K562 (cell line): Measurements from ENCODE around the gene ACP5. TPM values are rescaled to one million over a fixed set of nuclear protein-coding genes. Genes with fewer than 3 reads are reported as not detected.
A peak's percentile ranks its signal among the peaks of the same experiment; 100 is the strongest.

Experiments used
- ATAC-seq: fragments of 200-7000 bp; cut with Tn5 transposase; 3 replicates; pipeline ENCODE4 v1.9.1; 2020; ENCODE audit warnings: moderate library complexity
- BruUV-seq: library from RNA; stranded (reverse); fragments of 400-500 nt; replicated peaks from 2 replicates; lab custom pipeline; 2021; lab: Mats Ljungman, UMichigan
- CTCF ChIA-PET: fragments of 300-600 bp; formaldehyde crosslinking; extraction: SDS; loops from one replicate; lab custom pipeline; 2021; ENCODE audit warnings: low intra/inter-chr PET ratio; lab: Yijun Ruan, JAX
- POLR2A ChIA-PET: fragments of 300-600, 350-650 bp; sonication (Branson Sonifier 250); formaldehyde crosslinking; extraction: SDS; loops from one replicate; lab custom pipeline; 2021; ENCODE audit warnings: antibody characterized with exemption, inconsistent platforms; lab: Yijun Ruan, JAX
- DNase-seq, 4 experiments: peaks; one replicate each; pipeline versions ENCODE4 v3.0.0 to v3.0.0-alpha.2; 2011 to 2018; ENCODE audit warnings: low spot score in 3 of 4, mixed read lengths in 3 of 4; ENCODE audit errors: extremely low read depth in 1 of 4
- FAIRE-seq: peaks from 2 replicates; lab custom pipeline; 2011; peaks lifted over from hg19 to GRCh38; lab: Jason Lieb, UNC
- H2AFZ ChIP-seq: 2 replicates; pipeline ENCODE4 v1.6.0; 2011; ENCODE audit warnings: low read depth, low read length, control low read depth, inconsistent platforms
- H3K27ac ChIP-seq: fragments of 200-600 bp; 3 replicates; pipeline ENCODE4 v1.8.0; 2011; ENCODE audit warnings: low read depth, mild to moderate bottlenecking, control low read depth, inconsistent platforms, low read length, moderate library complexity, mixed read lengths; ENCODE audit errors: extremely low read depth
- H3K27me3 ChIP-seq, 2 experiments: fragments of 300-600 bp in 1 of 2; 2 replicates in 1 of 2; 3 replicates in 1 of 2; pipeline versions ENCODE4 v1.6.0 to v1.8.0; 2011; ENCODE audit warnings: inconsistent platforms in 2 of 2, low read length in 2 of 2, mild to moderate bottlenecking in 1 of 2, mixed read lengths in 1 of 2, moderate library complexity in 1 of 2; ENCODE audit not compliant: control insufficient read depth in 2 of 2, insufficient read depth in 2 of 2
- H3K36me3 ChIP-seq: fragments of 300-600 bp; 3 replicates; pipeline ENCODE4 v1.8.0; 2011; ENCODE audit warnings: mild to moderate bottlenecking, low read length, inconsistent platforms; ENCODE audit not compliant: control insufficient read depth, insufficient read depth
- H3K4me1 ChIP-seq, 2 experiments: fragments of 200-600 bp in 1 of 2; replicated peaks in 1 of 2; 2 replicates in 1 of 2; 3 replicates in 1 of 2; pipeline versions ENCODE4 v1.5.1 to v1.8.0; 2011; ENCODE audit warnings: inconsistent platforms in 2 of 2, low read length in 2 of 2, mild to moderate bottlenecking in 1 of 2, mixed read lengths in 1 of 2, moderate library complexity in 1 of 2; ENCODE audit not compliant: control insufficient read depth in 2 of 2, insufficient read depth in 2 of 2
- H3K4me2 ChIP-seq: 2 replicates; pipeline ENCODE4 v1.6.1; 2011; ENCODE audit warnings: low read length, control low read depth, inconsistent platforms, mixed read lengths; ENCODE audit not compliant: insufficient read depth
- H3K4me3 ChIP-seq: fragments of 200-600 bp; sonication (generic), shearing (Covaris generic); 2 replicates; pipeline ENCODE4 v1.5.1; 2016; ENCODE audit warnings: control low read depth, inconsistent platforms
- H3K79me2 ChIP-seq: fragments of 200-600 bp; 3 replicates; pipeline ENCODE4 v1.8.0; 2011; ENCODE audit warnings: low read length, inconsistent platforms; ENCODE audit not compliant: control insufficient read depth, insufficient read depth
- H3K9ac ChIP-seq, 2 experiments: 2 replicates each; pipeline versions ENCODE4 v1.6.0 to v1.6.1; 2011; ENCODE audit warnings: low read depth in 2 of 2, low read length in 2 of 2, control low read depth in 1 of 2, inconsistent platforms in 1 of 2, mild to moderate bottlenecking in 1 of 2, mixed read lengths in 1 of 2; ENCODE audit not compliant: insufficient read depth in 1 of 2
- H3K9me1 ChIP-seq: one replicate; pipeline ENCODE4 v1.6.0; 2011; ENCODE audit warnings: inconsistent platforms, mild to moderate bottlenecking, low read length, moderate library complexity; ENCODE audit not compliant: control insufficient read depth, insufficient read depth
- H3K9me3 ChIP-seq: replicated peaks from 2 replicates; pipeline ENCODE4 v1.5.1; 2011; ENCODE audit warnings: low read depth, low read length, inconsistent platforms; ENCODE audit not compliant: control insufficient read depth, insufficient read depth
- H4K20me1 ChIP-seq: replicated peaks from 2 replicates; pipeline ENCODE4 v1.6.1; 2011; ENCODE audit warnings: low read length, inconsistent platforms, mixed read lengths; ENCODE audit not compliant: control insufficient read depth, insufficient read depth
- ARHGAP35 ChIP-seq: fragments of 450-650 bp; IDR thresholded peaks from 2 replicates; pipeline ENCODE4 v1.6.1; 2018; ENCODE audit not compliant: partially characterized antibody
- C11orf30 ChIP-seq: fragments of 450-650 bp; IDR thresholded peaks from 2 replicates; pipeline ENCODE4 v1.6.1; 2016; ENCODE audit warnings: low read depth, mild to moderate bottlenecking
- CCNT2 ChIP-seq: IDR thresholded peaks from 2 replicates; pipeline ENCODE4 v1.6.1; 2011; ENCODE audit warnings: borderline replicate concordance, low read depth, mild to moderate bottlenecking, moderate library complexity, mixed read lengths, low read length; ENCODE audit not compliant: insufficient read length; ENCODE audit errors: extremely low read depth
- DMBX1 ChIP-seq: fragments of 250-450 bp; sonication (Bioruptor Pico); IDR thresholded peaks from 2 replicates; pipeline ENCODE4 v1.8.0; 2022; ENCODE audit warnings: inconsistent platforms, mild to moderate bottlenecking, moderate library complexity, borderline replicate concordance
- MCM2 ChIP-seq: fragments of 450-650 bp; IDR thresholded peaks from 2 replicates; pipeline ENCODE4 v1.6.1; 2017; ENCODE audit warnings: low read depth, mild to moderate bottlenecking
- MEF2D ChIP-seq: conservative IDR thresholded peaks from 2 replicates; pipeline ENCODE4 v1.6.1; 2016; ENCODE audit warnings: low read depth, missing genetic modification characterization, missing compliant biosample characterization
- NR2F6 ChIP-seq: fragments of 450-650 bp; formaldehyde crosslinking; IDR thresholded peaks from 2 replicates; pipeline ENCODE4 v1.4.0; 2020; ENCODE audit warnings: mild to moderate bottlenecking
- PPARD ChIP-seq: fragments of 250-450 bp; sonication (Bioruptor Pico); IDR thresholded peaks from 2 replicates; pipeline ENCODE4 v1.8.0; 2022; ENCODE audit warnings: inconsistent platforms, mild to moderate bottlenecking, moderate library complexity
- TGIF2 ChIP-seq: sonication (generic); formaldehyde crosslinking; IDR thresholded peaks from 2 replicates; pipeline ENCODE4 v1.8.1; 2022; ENCODE audit warnings: mild to moderate bottlenecking, missing genetic modification reagents, moderate library complexity
- U2AF1 ChIP-seq: fragments of 200-400 bp; formaldehyde crosslinking; optimal IDR thresholded peaks from 2 replicates; pipeline ENCODE3; 2017; ENCODE audit warnings: mild to moderate bottlenecking, low read depth, low read length, moderate library complexity
- ZNF140 ChIP-seq: fragments of 250-450 bp; sonication (Bioruptor Pico); IDR thresholded peaks from 2 replicates; pipeline ENCODE4 v1.8.0; 2021; ENCODE audit warnings: moderate library complexity, mild to moderate bottlenecking, inconsistent platforms
- ZNF175 ChIP-seq: fragments of 200-800 bp; sonication (Bioruptor generic); IDR thresholded peaks from 2 replicates; pipeline ENCODE4 v1.6.1; 2016; ENCODE audit warnings: low read depth, mild to moderate bottlenecking, missing genetic modification characterization, missing compliant biosample characterization
- ZNF217 ChIP-seq: sonication (generic); formaldehyde crosslinking; IDR thresholded peaks from 2 replicates; pipeline ENCODE4 v1.8.0; 2022; ENCODE audit warnings: mild to moderate bottlenecking, missing genetic modification reagents
- ZNF316 ChIP-seq: fragments of 450-650 bp; IDR thresholded peaks from 2 replicates; pipeline ENCODE4 v1.6.1; 2016
- ZNF589 ChIP-seq: fragments of 200-800 bp; sonication (Bioruptor generic); IDR thresholded peaks from 2 replicates; pipeline ENCODE4 v1.6.1; 2016; ENCODE audit warnings: low read depth, missing genetic modification characterization, missing compliant biosample characterization
- WGBS: fragments of 100-300 bp; shearing (Covaris generic); methylation state at CpG from one replicate; pipeline ENCODE4 v1.1.6; 2016; ENCODE audit warnings: low coverage, mixed read lengths; ENCODE audit not compliant: insufficient coverage; ENCODE audit errors: missing lambda C conversion rate; 5-methylcytosine and 5-hydroxymethylcytosine counted together
- in situ Hi-C: fragments of 300-500 bp; cut with MboI; formaldehyde crosslinking; loops from 4 replicates; pipeline ENCODE4 v1.15.0; 2018; ENCODE audit warnings: inconsistent platforms, mixed read lengths
- intact Hi-C: fragments of 100-400 bp; cut with micrococcal nuclease; formaldehyde crosslinking; loops from 2 replicates; pipeline ENCODE4 v1.14.2; 2022
- polyA plus RNA-seq, 8 experiments: library from polyadenylated mRNA; depleted of rRNA in 4 of 8; stranded (reverse) in 5 of 8; unstranded in 3 of 8; fragments of >200 nt; fragmentation: Nextera tagmentation in 2 of 8; fragmentation: Illumina TruSeq in 1 of 8; extraction: Ambion mirVana in 2 of 8; extraction: Trizol in 1 of 8; gene quantifications; 2 replicates each; pipeline versions ENCODE4 v1.2.1 to v1.2.3, GENCODE V29; 2011 to 2014; ENCODE audit warnings: inconsistent platforms in 1 of 8, missing spikeins in 1 of 8
- total RNA-seq, 7 experiments: library from RNA; depleted of rRNA in 6 of 7; stranded (reverse); fragments of >200 nt in 6 of 7; fragmentation: Illumina TruSeq in 2 of 7; extraction: Trizol in 2 of 7; gene quantifications; 2 replicates each; pipeline versions ENCODE4 v1.2.1 to v1.2.3, GENCODE V29; 2011 to 2021; ENCODE audit warnings: low replicate concordance in 1 of 7
- TF ChIP-seq, protein P1 (sequence below): fragments of 450-650 bp; IDR thresholded peaks from 2 replicates; pipeline ENCODE4 v1.6.1; 2016

Gene ACP5
- total and polyA plus RNA-seq, 9 of the 15 experiments (the other 6 are each of a cell fraction or from before 2014, with no cell fraction given): 0.06 to 1.1 (median 0.31) TPM; not detected in 1

DNA sequence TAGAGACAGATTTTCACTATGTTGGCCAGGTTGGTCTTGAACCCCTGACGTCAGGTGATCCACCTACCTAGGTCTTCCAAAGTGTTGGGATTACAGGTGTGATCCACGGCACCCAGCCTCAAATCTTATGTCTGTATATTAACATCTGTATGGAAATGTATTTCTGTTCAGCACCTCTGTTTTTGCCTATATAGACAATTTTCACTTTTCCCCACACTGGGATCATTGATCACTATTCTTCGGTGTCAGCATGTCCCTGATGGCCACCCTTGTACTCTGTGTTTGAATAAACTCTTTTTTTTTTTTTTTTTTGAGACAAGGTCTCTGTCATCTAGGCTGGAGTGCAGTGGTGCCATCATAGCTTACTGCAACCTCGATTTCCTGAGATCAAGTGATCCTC lies 16.6 kb upstream of the ACP5 start:
- peaks cover 19% of the 10 kb centered on the region for H3K79me2 ChIP-seq
- CTCF ChIA-PET: no interaction called here
- no peaks in the 10 kb centered on the region for H3K9me1 ChIP-seq
- H3K27me3 ChIP-seq: no peaks in the 10 kb centered on the region
- no peak overlapping the region for H3K4me2 ChIP-seq
- peaks cover 2% of the 10 kb centered on the region; the same call in 1 of the 2 replicates for H3K9me3 ChIP-seq
- POLR2A ChIA-PET: no interaction called here
- intact Hi-C loops (no loop called here), in situ Hi-C loops (no loop called here)
- H3K27ac ChIP-seq: no peak overlapping the region
- no peak overlapping the region for H3K4me3 ChIP-seq
- no TSS peak for BruUV-seq
- no peak for DNase-seq
- H2AFZ ChIP-seq: no peak overlapping the region
- no peaks in the 10 kb centered on the region for H4K20me1 ChIP-seq
- 74% methylated on average over 4 of the region's 4 CpGs for WGBS
- ATAC-seq: no peak
- FAIRE-seq: no peak
- peaks cover 7 to 10% of the 10 kb centered on the region in 2 experiments for H3K4me1 ChIP-seq
- H3K36me3 ChIP-seq: peaks cover 8% of the 10 kb centered on the region; the same call in 2 of the 3 replicates
- TF ChIP-seq ARHGAP35 (no peak), U2AF1 (no peak), CCNT2 (no peak), C11orf30 (peak; percentile 47; the same call in 1 of the 2 replicates), TGIF2 (no peak), MEF2D (no peak), MCM2 (no peak), ZNF175 (CRISPR knock-in tag) (no peak), NR2F6 (CRISPR knock-in tag) (no peak), ZNF140 (CRISPR knock-in tag) (no peak), DMBX1 (CRISPR knock-in tag) (no peak), PPARD (CRISPR knock-in tag) (no peak), ZNF316 (peak; percentile 51), ZNF589 (CRISPR knock-in tag) (no peak), ZNF217 (CRISPR knock-in tag) (no peak)
- TF ChIP-seq, protein P1, sequence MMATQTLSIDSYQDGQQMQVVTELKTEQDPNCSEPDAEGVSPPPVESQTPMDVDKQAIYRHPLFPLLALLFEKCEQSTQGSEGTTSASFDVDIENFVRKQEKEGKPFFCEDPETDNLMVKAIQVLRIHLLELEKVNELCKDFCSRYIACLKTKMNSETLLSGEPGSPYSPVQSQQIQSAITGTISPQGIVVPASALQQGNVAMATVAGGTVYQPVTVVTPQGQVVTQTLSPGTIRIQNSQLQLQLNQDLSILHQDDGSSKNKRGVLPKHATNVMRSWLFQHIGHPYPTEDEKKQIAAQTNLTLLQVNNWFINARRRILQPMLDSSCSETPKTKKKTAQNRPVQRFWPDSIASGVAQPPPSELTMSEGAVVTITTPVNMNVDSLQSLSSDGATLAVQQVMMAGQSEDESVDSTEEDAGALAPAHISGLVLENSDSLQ: no peak
- no peak overlapping the region for H3K9ac ChIP-seq
